OCI-LY3 (cell line): ENCODE measurements around the gene NEK10.
A peak's percentile ranks its signal among the peaks of the same experiment; 100 is the strongest.

ENCODE experiments used
- H2AFZ ChIP-seq: fragments of 200-600, 300-600 bp; shearing (Covaris generic); 2 replicates; pipeline ENCODE4 v1.6.0; 2014; ENCODE audit warnings: antibody characterized with exemption, low read depth, low read length
- H3K27ac ChIP-seq: fragments of 200-600, 300-600 bp; sonication (generic); 2 replicates; pipeline ENCODE4 v1.5.1; 2014; ENCODE audit warnings: mild to moderate bottlenecking, low read length, moderate library complexity, mixed read lengths
- H3K27me3 ChIP-seq: fragments of 200-600, 300-600 bp; sonication (generic); 2 replicates; pipeline ENCODE4 v1.6.1; 2014; ENCODE audit warnings: low read depth, low read length, mixed read lengths
- H3K36me3 ChIP-seq: fragments of 200-600, 300-600 bp; sonication (generic); replicated peaks from 2 replicates; pipeline ENCODE3; 2014; ENCODE audit warnings: low read depth, low read length, mixed read lengths
- H3K4me1 ChIP-seq: fragments of 300-600, 200-600 bp; sonication (generic); 2 replicates; pipeline ENCODE4 v1.6.1; 2014; ENCODE audit warnings: low read length, mixed read lengths
- H3K4me2 ChIP-seq: fragments of 200-600, 300-600 bp; sonication (generic); 2 replicates; pipeline ENCODE4 v1.6.1; 2014; ENCODE audit warnings: low read length, mixed read lengths
- H3K4me3 ChIP-seq: fragments of 300-600, 200-600 bp; sonication (generic); 2 replicates; pipeline ENCODE4 v1.5.1; 2014; ENCODE audit warnings: antibody characterized with exemption, mild to moderate bottlenecking, low read length, moderate library complexity
- H3K79me2 ChIP-seq: fragments of 300-600, 200-600 bp; shearing (Covaris generic); 2 replicates; pipeline ENCODE4 v1.6.1; 2014; ENCODE audit warnings: mild to moderate bottlenecking, low read length, mixed read lengths
- H3K9ac ChIP-seq: fragments of 300-600, 200-600 bp; shearing (Covaris generic); 2 replicates; pipeline ENCODE4 v1.6.0; 2014; ENCODE audit warnings: mild to moderate bottlenecking, low read length, moderate library complexity
- H3K9me3 ChIP-seq: fragments of 200-600, 300-600 bp; shearing (Covaris generic); 2 replicates; pipeline ENCODE4 v1.6.1; 2014; ENCODE audit warnings: low read length, mixed read lengths; ENCODE audit not compliant: insufficient read depth
- H4K20me1 ChIP-seq: fragments of 200-600, 300-600 bp; sonication (generic); 2 replicates; pipeline ENCODE4 v1.6.1; 2016; ENCODE audit warnings: low read length, mixed read lengths; ENCODE audit not compliant: insufficient read depth
- CTCF ChIP-seq: fragments of 200-600, 300-600 bp; sonication (generic); IDR thresholded peaks from 2 replicates; pipeline ENCODE4 v1.5.1; 2014; ENCODE audit warnings: antibody characterized with exemption, low read length, low read depth
- EZH2phosphoT487 ChIP-seq: fragments of 200-600 bp; shearing (Covaris generic); IDR thresholded peaks from 2 replicates; pipeline ENCODE4 v1.6.1; 2018; ENCODE audit warnings: antibody characterized with exemption, mixed run types, low read depth

The NEK10 gene

DNA sequence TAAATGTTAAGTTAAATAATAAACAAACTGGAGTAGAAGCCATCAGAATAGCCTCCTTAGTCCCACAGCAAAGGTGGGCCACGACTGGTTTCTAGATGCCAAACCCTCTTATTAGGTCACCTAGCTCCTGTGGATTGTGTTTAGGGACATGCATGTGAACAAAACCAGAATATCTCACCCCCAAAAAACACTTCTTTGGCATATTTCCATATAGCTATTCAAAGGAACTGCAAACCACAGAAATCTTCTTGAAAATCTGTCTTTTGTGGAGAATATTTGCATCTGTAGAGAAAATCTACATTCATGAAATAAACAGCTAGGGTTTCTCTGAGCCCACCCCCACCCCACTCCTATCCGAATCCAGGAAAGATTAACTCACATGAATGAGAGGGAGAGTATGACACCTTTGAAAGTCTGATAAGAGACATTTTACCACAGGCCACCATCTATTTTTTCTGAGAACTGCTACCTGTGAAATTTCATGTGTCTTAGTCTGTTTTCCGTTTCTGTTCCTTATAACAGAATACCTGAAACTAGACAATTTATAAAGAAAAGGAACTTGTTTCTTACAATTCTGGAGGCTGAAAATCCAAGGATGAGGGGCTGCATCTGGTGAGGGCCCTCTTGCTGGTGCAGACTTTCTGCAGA is 159.4 kb downstream of the NEK10 start:
- no peak overlapping the region for H3K27ac ChIP-seq
- no peak overlapping the region for H2AFZ ChIP-seq
- no peaks in the 10 kb centered on the region for H3K27me3 ChIP-seq
- peaks cover 16% of the 10 kb centered on the region for H3K4me1 ChIP-seq
- no peak overlapping the region for H3K9ac ChIP-seq
- TF ChIP-seq CTCF, result no peak
- TF ChIP-seq EZH2phosphoT487, result no peak
- H3K4me2 ChIP-seq, result 0 out of 2 replicates have a peak overlapping the region, but pooled peaks have one; percentile 8
- no peaks in the 10 kb centered on the region for H3K9me3 ChIP-seq
- H4K20me1 ChIP-seq, result no peaks in the 10 kb centered on the region
- H3K79me2 ChIP-seq, result no peaks in the 10 kb centered on the region
- no peaks in the 10 kb centered on the region for H3K36me3 ChIP-seq
- H3K4me3 ChIP-seq, result no peak overlapping the region

DNA sequence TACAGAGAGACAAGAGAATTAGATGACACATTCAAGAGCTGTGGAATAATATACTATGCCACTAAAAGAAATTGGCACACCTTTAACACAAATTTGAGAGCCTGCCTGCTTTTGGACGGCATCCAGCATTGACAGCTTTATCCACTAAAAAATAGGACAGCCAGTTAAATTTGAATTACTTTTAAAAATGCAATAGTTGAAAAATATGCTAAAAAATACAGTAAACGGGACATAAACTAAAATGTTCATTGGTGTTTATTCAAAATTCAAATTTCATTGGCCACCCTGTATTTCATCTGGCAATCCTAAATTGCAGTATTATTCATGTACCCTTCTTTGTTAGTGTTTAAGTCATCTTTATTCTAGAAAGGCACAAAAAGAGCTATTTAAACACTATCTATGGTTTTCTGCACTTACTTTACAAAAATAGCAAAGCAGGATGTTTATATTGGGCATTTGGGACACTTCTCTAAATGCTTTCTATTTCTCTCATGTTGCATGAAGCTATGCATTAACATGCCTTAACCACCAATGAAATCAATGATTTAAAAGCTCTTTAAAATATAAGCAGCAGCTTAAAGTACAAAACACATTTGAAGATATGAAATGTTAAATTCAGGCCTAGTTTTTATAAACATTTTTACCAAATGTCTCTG is 160.1 kb downstream of the NEK10 start:
- Histone ChIP-seq H4K20me1 (no peaks in the 10 kb centered on the region), H3K4me2 (no peak overlapping the region), H2AFZ (no peak overlapping the region), H3K27ac (no peak overlapping the region), H3K9me3 (no peaks in the 10 kb centered on the region), H3K36me3 (no peaks in the 10 kb centered on the region), H3K9ac (no peak overlapping the region), H3K4me1 (peaks cover 16% of the 10 kb centered on the region), H3K4me3 (no peak overlapping the region), H3K27me3 (no peaks in the 10 kb centered on the region), H3K79me2 (no peaks in the 10 kb centered on the region)
- no peak for TF ChIP-seq CTCF
- no peak for TF ChIP-seq EZH2phosphoT487

DNA sequence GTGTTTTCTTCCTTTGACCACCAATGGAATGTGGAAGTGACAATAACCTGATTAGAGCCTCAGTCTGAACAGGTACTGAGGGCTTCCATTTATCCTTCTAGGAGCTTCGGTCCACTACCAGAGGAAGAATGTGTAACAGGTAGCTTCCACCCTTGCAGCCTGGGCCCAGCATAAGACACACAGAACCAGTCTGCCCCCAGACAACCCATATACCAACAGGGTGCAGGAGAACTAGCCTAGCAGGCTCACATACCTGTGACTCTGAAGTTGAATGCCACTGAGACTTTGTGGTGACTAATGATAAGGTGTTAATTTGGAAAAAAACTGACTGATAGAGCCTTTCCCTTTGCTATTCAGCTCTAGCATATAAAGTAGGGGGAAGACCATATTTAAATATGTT is 166.2 kb downstream of the NEK10 start:
- TF ChIP-seq CTCF (no peak), EZH2phosphoT487 (no peak)
- Histone ChIP-seq H3K27me3 (no peaks in the 10 kb centered on the region), H3K79me2 (no peaks in the 10 kb centered on the region), H3K4me3 (no peak overlapping the region), H3K4me2 (no peak overlapping the region), H3K27ac (no peak overlapping the region), H3K9me3 (no peaks in the 10 kb centered on the region), H3K4me1 (no peaks in the 10 kb centered on the region), H4K20me1 (no peaks in the 10 kb centered on the region), H3K9ac (no peak overlapping the region), H3K36me3 (no peaks in the 10 kb centered on the region), H2AFZ (no peak overlapping the region)

GRCh38 chr3:27201492-27201891 is 167.7 kb downstream of the NEK10 start:
- no peak for TF ChIP-seq CTCF
- TF ChIP-seq EZH2phosphoT487, result no peak
- Histone ChIP-seq H3K27ac (no peak overlapping the region), H3K9ac (no peak overlapping the region), H3K9me3 (no peaks in the 10 kb centered on the region), H3K4me3 (no peak overlapping the region), H3K4me1 (no peaks in the 10 kb centered on the region), H4K20me1 (no peaks in the 10 kb centered on the region), H3K36me3 (no peaks in the 10 kb centered on the region), H3K4me2 (no peak overlapping the region), H3K27me3 (no peaks in the 10 kb centered on the region), H2AFZ (no peak overlapping the region), H3K79me2 (no peaks in the 10 kb centered on the region)
